Keratinocyte (primary cell): ENCODE measurements around the gene PCYT1B. TPM values are rescaled to one million over a fixed set of nuclear protein-coding genes. Genes with fewer than 3 reads are reported as not detected.
A peak's percentile ranks its signal among the peaks of the same experiment; 100 is the strongest.

Experiments
- DNase-seq: peaks from one replicate; pipeline ENCODE4 v3.0.0-alpha.2; 2011; ENCODE audit warnings: low read depth, missing footprints, low spot score
- FAIRE-seq: peaks from 2 replicates; lab custom pipeline; 2011; peaks lifted over from hg19 to GRCh38; lab: Jason Lieb, UNC
- H2AFZ ChIP-seq: 2 replicates; pipeline ENCODE4 v1.6.0; 2012; ENCODE audit warnings: low read length, control low read depth, inconsistent platforms; ENCODE audit not compliant: control insufficient read depth
- H3K27ac ChIP-seq: 2 replicates; pipeline ENCODE4 v1.5.1; 2011; ENCODE audit warnings: low read length; ENCODE audit not compliant: control insufficient read depth, insufficient read depth
- H3K27me3 ChIP-seq: 3 replicates; pipeline ENCODE4 v1.6.0; 2011; ENCODE audit warnings: low read length; ENCODE audit not compliant: control insufficient read depth, insufficient read depth; ENCODE audit errors: extremely low read depth
- H3K36me3 ChIP-seq, 2 experiments: 2 replicates in 1 of 2; 3 replicates in 1 of 2; pipeline ENCODE4 v1.5.1; 2011; ENCODE audit warnings: low read length in 2 of 2, mild to moderate bottlenecking in 1 of 2; ENCODE audit not compliant: control insufficient read depth in 2 of 2, insufficient read depth in 2 of 2; ENCODE audit errors: extremely low read depth in 1 of 2
- H3K4me1 ChIP-seq: 3 replicates; pipeline ENCODE4 v1.5.1; 2011; ENCODE audit warnings: low read length; ENCODE audit not compliant: control insufficient read depth, insufficient read depth; ENCODE audit errors: extremely low read depth
- H3K4me2 ChIP-seq: 3 replicates; pipeline ENCODE4 v1.6.0; 2011; ENCODE audit warnings: low read depth, low read length; ENCODE audit not compliant: control insufficient read depth, insufficient read depth; ENCODE audit errors: extremely low read depth
- H3K4me3 ChIP-seq, 3 experiments: fragments of 200-600 bp in 1 of 3; sonication (generic) in 1 of 3; 2 replicates in 2 of 3; 3 replicates in 1 of 3; pipeline ENCODE4 v1.5.1; 2011 to 2016; ENCODE audit warnings: low read length in 3 of 3, mild to moderate bottlenecking in 3 of 3, control low read depth in 2 of 3, inconsistent platforms in 1 of 3, low read depth in 1 of 3, mixed read lengths in 1 of 3, mixed run types in 1 of 3, moderate library complexity in 1 of 3; ENCODE audit not compliant: control insufficient read depth in 2 of 3, insufficient read depth in 2 of 3; ENCODE audit errors: extremely low read depth in 1 of 3
- H3K79me2 ChIP-seq: 2 replicates; pipeline ENCODE4 v1.6.0; 2012; ENCODE audit warnings: low read length; ENCODE audit not compliant: control insufficient read depth, insufficient read depth
- H3K9ac ChIP-seq: 3 replicates; pipeline ENCODE4 v1.6.0; 2011; ENCODE audit warnings: low read length; ENCODE audit not compliant: control insufficient read depth, insufficient read depth; ENCODE audit errors: extremely low read depth
- H3K9me1 ChIP-seq: 3 replicates; pipeline ENCODE4 v1.6.0; 2011; ENCODE audit warnings: low read length; ENCODE audit not compliant: control insufficient read depth, insufficient read depth; ENCODE audit errors: extremely low read depth
- H3K9me3 ChIP-seq: 2 replicates; pipeline ENCODE4 v1.5.1; 2012; ENCODE audit warnings: low read depth, low read length; ENCODE audit not compliant: control insufficient read depth
- H4K20me1 ChIP-seq: 3 replicates; pipeline ENCODE4 v1.6.0; 2011; ENCODE audit warnings: low read length; ENCODE audit not compliant: control insufficient read depth, insufficient read depth; ENCODE audit errors: extremely low read depth
- CTCF ChIP-seq, 3 experiments: IDR thresholded peaks in 1 of 3; conservative IDR thresholded peaks in 1 of 3; optimal IDR thresholded peaks in 1 of 3; 2 replicates in 2 of 3; 3 replicates in 1 of 3; pipeline versions ENCODE3 to v1.5.1; 2011; ENCODE audit warnings: low read length in 3 of 3, mild to moderate bottlenecking in 3 of 3, moderate library complexity in 2 of 3, control low read depth in 1 of 3, inconsistent platforms in 1 of 3; ENCODE audit not compliant: insufficient read depth in 2 of 3; ENCODE audit errors: extremely low read depth in 1 of 3
- EZH2 ChIP-seq: IDR thresholded peaks from one replicate; pipeline ENCODE4 v1.6.1; 2012; ENCODE audit warnings: inconsistent platforms, mild to moderate bottlenecking, low read length, moderate library complexity
- dilution Hi-C: fragments of 300-500 bp; cut with MboI; formaldehyde crosslinking; loops from one replicate; pipeline ENCODE4 v1.7.0; 2020; ENCODE audit warnings: low sequenced_read_pairs; ENCODE audit not compliant: extremely low pct_ligation_motif_present
- polyA plus RNA-seq, 5 experiments: library from polyadenylated mRNA; depleted of rRNA in 3 of 5; stranded (reverse) in 3 of 5; stranded (forward) in 1 of 5; unstranded in 1 of 5; fragments of >200 nt; gene quantifications; 1 replicate in 1 of 5; 2 replicates in 3 of 5; 3 replicates in 1 of 5; pipeline versions ENCODE4 v1.2.1 to v1.2.3, GENCODE V29; 2011 to 2012; ENCODE audit warnings: missing spikeins in 2 of 5, low read depth in 1 of 5, low replicate concordance in 1 of 5

The PCYT1B gene
- polyA plus RNA-seq, 1 donor (not counting 4 experiments of a cell fraction or from before 2014, with no cell fraction given) = 3.7 TPM

GRCh38 chrX:24682739-24683432 is 35.7 kb upstream of the PCYT1B start:
- Histone ChIP-seq H3K4me1 (no peaks in the 10 kb centered on the region), H3K9me1 (no peaks in the 10 kb centered on the region), H4K20me1 (no peaks in the 10 kb centered on the region), H3K27me3 (no peaks in the 10 kb centered on the region), H3K79me2 (no peaks in the 10 kb centered on the region), H3K36me3 (no peaks in the 10 kb centered on the region), H3K9me3 (no peaks in the 10 kb centered on the region), H3K4me2 (no peak overlapping the region), H3K9ac (no peak overlapping the region), H3K4me3 (no peak overlapping the region), H2AFZ (no peak overlapping the region), H3K27ac (no peak overlapping the region)
- FAIRE-seq = no peak
- no peak for DNase-seq
- TF ChIP-seq CTCF (optimal IDR thresholded peaks at IDR 0.05 in 1 of 3, IDR thresholded peaks at IDR 0.05 in 1 of 3, conservative IDR thresholded peaks at IDR 0.05 in 1 of 3; ENCODE audit: extremely low read depth in 1 of 3, insufficient read depth in 2 of 3, low read length in 3 of 3) (no peak), EZH2 (no peak)
- dilution Hi-C loops = no loop called here

- Histone ChIP-seq H3K4me2 (no peak overlapping the region), H3K27me3 (no peaks in the 10 kb centered on the region)
- DNase-seq = no peak
Measured at GRCh38 chrX:24676403-24677024, 29.4 kb upstream of the PCYT1B start.

More at GRCh38 chrX:24676403-24677024, 29.4 kb upstream of the PCYT1B start:
- Histone ChIP-seq H3K9me3 (no peaks in the 10 kb centered on the region), H3K4me3 (no peak overlapping the region), H3K4me1 (no peaks in the 10 kb centered on the region), H3K27ac (no peak overlapping the region), H2AFZ (no peak overlapping the region), H3K9me1 (no peaks in the 10 kb centered on the region), H3K9ac (no peak overlapping the region), H3K36me3 (no peaks in the 10 kb centered on the region), H4K20me1 (no peaks in the 10 kb centered on the region), H3K79me2 (no peaks in the 10 kb centered on the region)
- dilution Hi-C loops = no loop called here
- TF ChIP-seq EZH2 (no peak), CTCF (optimal IDR thresholded peaks at IDR 0.05 in 1 of 3, IDR thresholded peaks at IDR 0.05 in 1 of 3, conservative IDR thresholded peaks at IDR 0.05 in 1 of 3; ENCODE audit: extremely low read depth in 1 of 3, insufficient read depth in 2 of 3, low read length in 3 of 3) (peak; percentile 27 to 53 (median 38))
- no peak for FAIRE-seq
